Liver (tissue), 9 donors: ENCODE measurements around the gene CCDC12. TPM values are rescaled to one million over a fixed set of nuclear protein-coding genes. Genes with fewer than 3 reads are reported as not detected.

ENCODE experiments used
- DNase-seq: peaks from one replicate; pipeline ENCODE4 v3.0.0-alpha.2; 2017; ENCODE audit warnings: low spot score
- H3K27ac ChIP-seq, 2 donors: one replicate each; pipeline ENCODE4 v1.7.0; 2013; ENCODE audit warnings: inconsistent platforms in 2 of 2, low read length in 2 of 2, control low read depth in 1 of 2, low read depth in 1 of 2, mild to moderate bottlenecking in 1 of 2
- H3K27me3 ChIP-seq, 4 donors: one replicate each; pipeline versions ENCODE4 v1.6.1 to v1.7.0; 2013; ENCODE audit warnings: low read length in 3 of 4, inconsistent platforms in 1 of 4, mild to moderate bottlenecking in 1 of 4, moderate library complexity in 1 of 4; ENCODE audit not compliant: control insufficient read depth in 4 of 4, insufficient read depth in 4 of 4
- H3K36me3 ChIP-seq, 4 donors: one replicate each; pipeline versions ENCODE4 v1.6.1 to v1.7.0; 2013; ENCODE audit warnings: low read length in 3 of 4, mild to moderate bottlenecking in 3 of 4, low read depth in 1 of 4, moderate library complexity in 1 of 4; ENCODE audit not compliant: control insufficient read depth in 4 of 4, insufficient read depth in 3 of 4
- H3K4me1 ChIP-seq, 4 donors: one replicate each; pipeline versions ENCODE4 v1.6.1 to v1.7.0; 2013; ENCODE audit warnings: low read length in 3 of 4, mild to moderate bottlenecking in 3 of 4, moderate library complexity in 1 of 4; ENCODE audit not compliant: control insufficient read depth in 4 of 4, insufficient read depth in 4 of 4
- H3K4me3 ChIP-seq, 3 donors: one replicate each; pipeline versions ENCODE4 v1.6.1 to v1.7.0; 2013; ENCODE audit warnings: low read length in 3 of 3, control low read depth in 1 of 3, low read depth in 1 of 3, mild to moderate bottlenecking in 1 of 3
- H3K9ac ChIP-seq, 2 donors: one replicate each; pipeline ENCODE4 v1.7.0; 2013; ENCODE audit warnings: low read length in 2 of 2, mild to moderate bottlenecking in 2 of 2, moderate library complexity in 2 of 2, control low read depth in 1 of 2, low read depth in 1 of 2
- H3K9me3 ChIP-seq, 4 donors: one replicate each; pipeline versions ENCODE4 v1.6.1 to v1.7.0; 2013; ENCODE audit warnings: low read length in 3 of 4; ENCODE audit not compliant: control insufficient read depth in 4 of 4
- ATF3 ChIP-seq: IDR thresholded peaks from 2 replicates; pipeline ENCODE4 v1.6.1; 2016; ENCODE audit warnings: antibody characterized with exemption
- CTCF ChIP-seq: fragments of 150-350 bp; IDR thresholded peaks from 2 replicates; pipeline ENCODE4 v1.5.1; 2017; ENCODE audit warnings: improper control_type of control experiment, low read depth, low read length; ENCODE audit not compliant: missing input control
- EGR1 ChIP-seq, 2 donors: IDR thresholded peaks; 2 replicates each; pipeline ENCODE4 v1.6.1; 2016 to 2018; ENCODE audit warnings: antibody characterized with exemption in 2 of 2, low read depth in 2 of 2
- FOXA1 ChIP-seq: IDR thresholded peaks from 2 replicates; pipeline ENCODE4 v1.6.1; 2016; ENCODE audit warnings: antibody characterized with exemption
- FOXA2 ChIP-seq: IDR thresholded peaks from 2 replicates; pipeline ENCODE4 v1.6.1; 2016; ENCODE audit warnings: antibody characterized with exemption
- GABPA ChIP-seq, 2 donors: IDR thresholded peaks in 1 of 2; conservative IDR thresholded peaks in 1 of 2; 2 replicates each; pipeline ENCODE4 v1.6.1; 2016; ENCODE audit warnings: antibody characterized with exemption in 2 of 2, mild to moderate bottlenecking in 1 of 2, moderate library complexity in 1 of 2
- HNF4A ChIP-seq, 2 donors: conservative IDR thresholded peaks; 2 replicates each; pipeline ENCODE4 v1.6.1; 2016; ENCODE audit warnings: antibody characterized with exemption in 2 of 2, mild to moderate bottlenecking in 2 of 2
- HNF4G ChIP-seq: IDR thresholded peaks from 2 replicates; pipeline ENCODE4 v1.6.1; 2016; ENCODE audit warnings: antibody characterized with exemption
- JUND ChIP-seq, 2 donors: IDR thresholded peaks; 2 replicates each; pipeline ENCODE4 v1.6.1; 2016; ENCODE audit warnings: antibody characterized with exemption in 2 of 2
- MAX ChIP-seq: IDR thresholded peaks from 2 replicates; pipeline ENCODE4 v1.6.1; 2016; ENCODE audit warnings: antibody characterized with exemption
- NR2F2 ChIP-seq: IDR thresholded peaks from 2 replicates; pipeline ENCODE4 v1.6.1; 2016; ENCODE audit warnings: antibody characterized with exemption
- RAD21 ChIP-seq, 2 donors: IDR thresholded peaks; 2 replicates each; pipeline ENCODE4 v1.6.1; 2016; ENCODE audit warnings: antibody characterized with exemption in 2 of 2, mild to moderate bottlenecking in 2 of 2
- REST ChIP-seq: IDR thresholded peaks from 2 replicates; pipeline ENCODE4 v1.6.1; 2016; ENCODE audit warnings: antibody characterized with exemption, mild to moderate bottlenecking
- RXRA ChIP-seq, 2 donors: IDR thresholded peaks; 2 replicates each; pipeline ENCODE4 v1.6.1; 2017 to 2018; ENCODE audit warnings: antibody characterized with exemption in 2 of 2, mild to moderate bottlenecking in 1 of 2
- SP1 ChIP-seq: IDR thresholded peaks from 2 replicates; pipeline ENCODE4 v1.6.1; 2018; ENCODE audit warnings: antibody characterized with exemption, mild to moderate bottlenecking
- TAF1 ChIP-seq: conservative IDR thresholded peaks from 2 replicates; pipeline ENCODE4 v1.6.1; 2016; ENCODE audit warnings: antibody characterized with exemption, mild to moderate bottlenecking
- YY1 ChIP-seq: IDR thresholded peaks from 2 replicates; pipeline ENCODE4 v1.6.1; 2016; ENCODE audit warnings: antibody characterized with exemption, mild to moderate bottlenecking
- ZBTB33 ChIP-seq: IDR thresholded peaks from 2 replicates; pipeline ENCODE4 v1.6.1; 2016; ENCODE audit warnings: antibody characterized with exemption
- WGBS: extraction: QIAGEN DNeasy Blood & Tissue Kit; methylation state at CpG from one replicate; pipeline ENCODE4 v1.1.7; 2013; 5-methylcytosine and 5-hydroxymethylcytosine counted together
- polyA plus RNA-seq, 2 donors: library from polyadenylated mRNA; stranded (reverse) in 1 of 2; unstranded in 1 of 2; fragments of 200-250 nt in 1 of 2; fragments of >200 nt in 1 of 2; fragmentation: Nextera tagmentation in 1 of 2; extraction: Ambion mirVana in 1 of 2; gene quantifications; one replicate each; pipeline versions ENCODE4 v1.2.1 to v1.2.3, GENCODE V29; 2013 to 2015
- total RNA-seq, 2 donors: library from RNA; depleted of rRNA; stranded (reverse); fragments of >200 nt; gene quantifications; one replicate each; pipeline ENCODE4 v1.2.3, GENCODE V29; 2014
- donor health status: healthy.
- donor health status: healthy.
- donor health status: healthy.
- donor health status: healthy.
- donor health status: healthy.

The CCDC12 gene
- total and polyA plus RNA-seq, 4 donors = 8.5 to 35.1 (median 26.6) TPM

GRCh38 chr3:46906471-46907058 is 70.0 kb downstream of the CCDC12 start:
- Histone ChIP-seq H3K36me3 (no peaks in the 10 kb centered on the region), H3K9me3 (no peaks in the 10 kb centered on the region), H3K9ac (no peak overlapping the region), H3K27ac (no peak overlapping the region), H3K27me3 (no peaks in the 10 kb centered on the region), H3K4me1 (peaks cover 5 to 22% (median 18%) of the 10 kb centered on the region in 4 donors), H3K4me3 (no peak overlapping the region)
- 87% methylated on average over 4 of the region's 4 CpGs for WGBS
- no peak for TF ChIP-seq TAF1
- no peak for TF ChIP-seq SP1
- no peak for TF ChIP-seq GABPA (IDR thresholded peaks at IDR 0.05 in 1 of 2, conservative IDR thresholded peaks at IDR 0.05 in 1 of 2)
- TF ChIP-seq ATF3 = no peak
- no peak for TF ChIP-seq RXRA (IDR thresholded peaks at IDR 0.05)
- no peak for TF ChIP-seq YY1
- TF ChIP-seq FOXA1 = no peak
- no peak for TF ChIP-seq RAD21 (IDR thresholded peaks at IDR 0.05)
- no peak for TF ChIP-seq HNF4A (conservative IDR thresholded peaks at IDR 0.05)
- TF ChIP-seq REST = no peak
- no peak for TF ChIP-seq ZBTB33
- TF ChIP-seq FOXA2 = no peak
- TF ChIP-seq CTCF = no peak
- no peak for TF ChIP-seq MAX
- no peak for TF ChIP-seq NR2F2
- no peak for TF ChIP-seq EGR1 (IDR thresholded peaks at IDR 0.05; ENCODE audit: low read depth in 2 of 2)
- TF ChIP-seq HNF4G = no peak
- TF ChIP-seq JUND (IDR thresholded peaks at IDR 0.05) = no peak
- DNase-seq = no peak
